SK-N-SH (cell line): ENCODE data around the gene GALNT4. TPM values are rescaled to one million over a fixed set of nuclear protein-coding genes. Genes with fewer than 3 reads are reported as not detected.

ENCODE experiments used
- CTCF ChIA-PET: fragments of 300-600, 350-600 bp; formaldehyde crosslinking; extraction: SDS; loops from one replicate; lab custom pipeline; 2021; lab: Yijun Ruan, JAX
- POLR2A ChIA-PET: fragments of 350-600 bp; sonication (Branson Sonifier 250); formaldehyde crosslinking; extraction: SDS; loops from one replicate; lab custom pipeline; 2020; ENCODE audit warnings: antibody characterized with exemption, inconsistent platforms; lab: Yijun Ruan, JAX
- DNase-seq: peaks from one replicate; pipeline ENCODE4 v3.0.0; 2012
- H2AFZ ChIP-seq: fragments of 200-600 bp; sonication (generic); 2 replicates; pipeline ENCODE4 v1.8.1; 2016; ENCODE audit warnings: antibody characterized with exemption, mild to moderate bottlenecking, low read depth
- H3F3A ChIP-seq: fragments of 200-600 bp; sonication (generic); replicated peaks from 2 replicates; pipeline ENCODE3; 2016; ENCODE audit warnings: antibody characterized with exemption, mild to moderate bottlenecking; ENCODE audit not compliant: insufficient read depth
- H3K27ac ChIP-seq, 2 experiments: fragments of 200-500 bp in 1 of 2; fragments of 200-600 bp in 1 of 2; sonication (Bioruptor generic) in 1 of 2; sonication (generic), shearing (Covaris generic) in 1 of 2; 2 replicates each; pipeline versions ENCODE4 v1.5.1 to v1.6.1; 2014 to 2016; ENCODE audit warnings: low read depth in 2 of 2, inconsistent platforms in 1 of 2, low read length in 1 of 2, mild to moderate bottlenecking in 1 of 2, mixed read lengths in 1 of 2
- H3K27me3 ChIP-seq: fragments of 200-600 bp; sonication (generic), shearing (Covaris generic); 2 replicates; pipeline ENCODE4 v1.6.1; 2016; ENCODE audit warnings: mixed run types; ENCODE audit not compliant: insufficient read depth
- H3K36me3 ChIP-seq, 2 experiments: fragments of 200-500 bp in 1 of 2; fragments of 200-600 bp in 1 of 2; sonication (Bioruptor generic) in 1 of 2; sonication (generic) in 1 of 2; replicated peaks in 1 of 2; 2 replicates each; pipeline versions ENCODE3 to v1.5.1; 2014 to 2016; ENCODE audit warnings: low read length in 1 of 2, mild to moderate bottlenecking in 1 of 2; ENCODE audit not compliant: insufficient read depth in 2 of 2, control insufficient read depth in 1 of 2
- H3K4me1 ChIP-seq, 2 experiments: fragments of 200-500 bp in 1 of 2; fragments of 200-600 bp in 1 of 2; sonication (Bioruptor generic) in 1 of 2; sonication (generic), shearing (Covaris generic) in 1 of 2; 2 replicates each; pipeline versions ENCODE4 v1.5.1 to v1.6.1; 2014 to 2016; ENCODE audit warnings: low read depth in 1 of 2, low read length in 1 of 2, mixed run types in 1 of 2; ENCODE audit not compliant: insufficient read depth in 2 of 2, control insufficient read depth in 1 of 2
- H3K4me2 ChIP-seq: fragments of 200-600 bp; sonication (generic), shearing (Covaris generic); 2 replicates; pipeline ENCODE4 v1.6.1; 2017; ENCODE audit warnings: mixed run types
- H3K4me3 ChIP-seq, 2 experiments: fragments of 200-500 bp in 1 of 2; fragments of 200-600 bp in 1 of 2; sonication (Bioruptor generic) in 1 of 2; sonication (generic), shearing (Covaris generic) in 1 of 2; 2 replicates each; pipeline versions ENCODE4 v1.5.1 to v1.8.1; 2014 to 2016; ENCODE audit warnings: low read depth in 2 of 2, inconsistent platforms in 1 of 2, low read length in 1 of 2, mild to moderate bottlenecking in 1 of 2, mixed read lengths in 1 of 2, moderate library complexity in 1 of 2
- H3K79me2 ChIP-seq: fragments of 200-600 bp; sonication (generic); 2 replicates; pipeline ENCODE4 v1.8.1; 2017; ENCODE audit warnings: mild to moderate bottlenecking; ENCODE audit not compliant: insufficient read depth
- H3K9ac ChIP-seq: fragments of 200-600 bp; sonication (generic); 2 replicates; pipeline ENCODE4 v1.6.1; 2017; ENCODE audit warnings: mixed run types
- H3K9me2 ChIP-seq: fragments of 200-600 bp; sonication (generic); 2 replicates; pipeline ENCODE4 v1.6.1; 2017; ENCODE audit warnings: mixed run types
- H3K9me3 ChIP-seq: fragments of 200-600 bp; sonication (generic); 2 replicates; pipeline ENCODE4 v1.6.1; 2017; ENCODE audit warnings: mixed run types, mild to moderate bottlenecking, moderate library complexity
- H4K20me1 ChIP-seq: fragments of 200-600 bp; sonication (generic); 2 replicates; pipeline ENCODE4 v1.6.1; 2017; ENCODE audit warnings: mild to moderate bottlenecking, mixed run types; ENCODE audit not compliant: insufficient read depth
- CHD2 ChIP-seq: fragments of 150-350 bp; IDR thresholded peaks from 2 replicates; pipeline ENCODE4 v1.6.1; 2018; ENCODE audit warnings: low read length; ENCODE audit not compliant: partially characterized antibody
- EZH2phosphoT487 ChIP-seq: fragments of 200-600 bp; sonication (generic); IDR thresholded peaks from 2 replicates; pipeline ENCODE4 v1.6.1; 2017; ENCODE audit warnings: low read depth, mixed run types, mild to moderate bottlenecking, antibody characterized with exemption, moderate library complexity, borderline replicate concordance
- FOSL2 ChIP-seq: IDR thresholded peaks from 2 replicates; pipeline ENCODE4 v1.4.0; 2012; ENCODE audit warnings: low read depth, mild to moderate bottlenecking, moderate library complexity, borderline replicate concordance
- FOXJ3 ChIP-seq: sonication (generic); formaldehyde crosslinking; IDR thresholded peaks from 2 replicates; pipeline ENCODE4 v1.5.1; 2020; ENCODE audit warnings: mild to moderate bottlenecking, missing genetic modification reagents
- GATA2 ChIP-seq: sonication (generic); formaldehyde crosslinking; IDR thresholded peaks from 2 replicates; pipeline ENCODE4 v1.5.0; 2020; ENCODE audit warnings: mild to moderate bottlenecking, missing genetic modification reagents
- MXI1 ChIP-seq: IDR thresholded peaks from 2 replicates; pipeline ENCODE4 v1.6.1; 2012; ENCODE audit warnings: mild to moderate bottlenecking, low read depth, low read length, improper control_type of control experiment
- NRF1 ChIP-seq: IDR thresholded peaks from 2 replicates; pipeline ENCODE4 v1.6.1; 2012; ENCODE audit warnings: low read depth, mild to moderate bottlenecking, low read length
- POLR2AphosphoS5 ChIP-seq: IDR thresholded peaks from 2 replicates; pipeline ENCODE4 v1.6.1; 2012; ENCODE audit warnings: low read depth, low read length
- RAD21 ChIP-seq: IDR thresholded peaks from 2 replicates; pipeline ENCODE4 v1.6.1; 2012; ENCODE audit warnings: mild to moderate bottlenecking, low read length
- RFX5 ChIP-seq: IDR thresholded peaks from 2 replicates; pipeline ENCODE4 v1.6.1; 2012; ENCODE audit warnings: mild to moderate bottlenecking, improper control_type of control experiment, low read length
- RXRA ChIP-seq: IDR thresholded peaks from 2 replicates; pipeline ENCODE4 v1.4.0; 2012; ENCODE audit warnings: low read depth, mild to moderate bottlenecking, borderline replicate concordance
- USF1 ChIP-seq: IDR thresholded peaks from 2 replicates; pipeline ENCODE4 v1.4.0; 2012; ENCODE audit warnings: low read depth, borderline replicate concordance
- YY1 ChIP-seq: IDR thresholded peaks from 2 replicates; pipeline ENCODE4 v1.4.0; 2012; ENCODE audit warnings: low read depth, mild to moderate bottlenecking
- WGBS: methylation state at CpG from one replicate; pipeline ENCODE4 v1.1.6; 2017; ENCODE audit warnings: low lambda C conversion rate; 5-methylcytosine and 5-hydroxymethylcytosine counted together
- polyA plus RNA-seq, 3 experiments: library from polyadenylated mRNA; depleted of rRNA; stranded (reverse); fragments of >200 nt; gene quantifications; 2 replicates each; pipeline ENCODE4 v1.2.3, GENCODE V29; 2012

The GALNT4 gene
- polyA plus RNA-seq, 1 of the 3 experiments (the other 2 are of a cell fraction) = 1.1 TPM

GRCh38 chr12:89552376-89552775, 27.8 kb upstream of the GALNT4 start:
- no peak overlapping the region for H3K4me3 ChIP-seq

DNA sequence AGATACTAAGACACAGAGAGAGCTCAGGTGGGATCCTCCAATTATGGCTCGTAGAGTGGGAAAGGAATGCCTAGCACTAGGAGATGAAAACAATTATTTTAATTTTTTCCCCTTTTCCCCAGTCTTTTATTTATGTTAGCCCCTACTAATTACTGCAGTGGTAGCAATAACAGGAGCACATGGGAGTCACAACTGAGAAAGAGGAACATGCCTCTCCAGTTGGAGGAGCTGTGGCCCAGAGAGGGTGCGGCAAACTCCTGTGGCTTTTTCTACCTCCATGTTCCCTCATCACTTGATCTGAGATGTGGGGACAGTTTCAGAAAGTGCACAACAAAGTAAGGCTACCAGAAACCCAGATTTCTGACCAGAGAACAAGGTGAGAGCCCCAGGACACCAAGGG, 27.2 kb upstream of the GALNT4 start:
- H3K9me2 ChIP-seq = no peaks in the 10 kb centered on the region
- ChIA-PET CTCF (interaction anchor here (0.7 to 2.1 kb wide), 2 partner anchors 8 to 972 kb away, joined by 3 to 8 read pairs; no protein-coding TSS in a partner anchor), POLR2A (no interaction called here)
- no peaks in the 10 kb centered on the region for H4K20me1 ChIP-seq
- H3K27ac ChIP-seq = no peak overlapping the region
- no peak overlapping the region for H3K4me3 ChIP-seq
- H3K4me2 ChIP-seq = no peak overlapping the region
- no peak overlapping the region for H2AFZ ChIP-seq
- no peak overlapping the region for H3K9ac ChIP-seq
- H3K4me1 ChIP-seq = no peaks in the 10 kb centered on the region
- 88% methylated on average over 2 of the region's 2 CpGs for WGBS
- no peaks in the 10 kb centered on the region for H3K79me2 ChIP-seq
- H3K36me3 ChIP-seq = no peaks in the 10 kb centered on the region
- H3F3A ChIP-seq = no peaks in the 10 kb centered on the region
- no peaks in the 10 kb centered on the region for H3K27me3 ChIP-seq
- no peaks in the 10 kb centered on the region for H3K9me3 ChIP-seq
- TF ChIP-seq FOSL2 (no peak), YY1 (no peak)
- DNase-seq = no peak

More at GRCh38 chr12:89552376-89552775, 27.8 kb upstream of the GALNT4 start:
- Histone ChIP-seq H3K27me3 (no peaks in the 10 kb centered on the region), H4K20me1 (no peaks in the 10 kb centered on the region), H3K4me1 (no peaks in the 10 kb centered on the region), H2AFZ (no peak overlapping the region), H3K9me3 (no peaks in the 10 kb centered on the region), H3K79me2 (no peaks in the 10 kb centered on the region), H3K9me2 (no peaks in the 10 kb centered on the region), H3K4me2 (no peak overlapping the region), H3F3A (no peaks in the 10 kb centered on the region), H3K27ac (no peak overlapping the region), H3K36me3 (no peaks in the 10 kb centered on the region), H3K9ac (no peak overlapping the region)
- TF ChIP-seq RFX5 = no peak
- TF ChIP-seq MXI1 = no peak
- TF ChIP-seq USF1 = no peak
- TF ChIP-seq POLR2AphosphoS5 = no peak
- no peak for TF ChIP-seq RAD21
- no peak for TF ChIP-seq RXRA
- no peak for TF ChIP-seq GATA2
- TF ChIP-seq CHD2 = no peak
- no peak for TF ChIP-seq FOXJ3 (CRISPR knock-in tag)
- TF ChIP-seq EZH2phosphoT487 = no peak
- ChIA-PET CTCF (interaction anchor here (0.6 to 2.1 kb wide), 2 partner anchors 9 to 10 kb away, joined by 3 to 8 read pairs; no protein-coding TSS in a partner anchor), POLR2A (no interaction called here)
- no peak for DNase-seq
- 7% methylated on average over 1 of the region's 1 CpG for WGBS

DNA sequence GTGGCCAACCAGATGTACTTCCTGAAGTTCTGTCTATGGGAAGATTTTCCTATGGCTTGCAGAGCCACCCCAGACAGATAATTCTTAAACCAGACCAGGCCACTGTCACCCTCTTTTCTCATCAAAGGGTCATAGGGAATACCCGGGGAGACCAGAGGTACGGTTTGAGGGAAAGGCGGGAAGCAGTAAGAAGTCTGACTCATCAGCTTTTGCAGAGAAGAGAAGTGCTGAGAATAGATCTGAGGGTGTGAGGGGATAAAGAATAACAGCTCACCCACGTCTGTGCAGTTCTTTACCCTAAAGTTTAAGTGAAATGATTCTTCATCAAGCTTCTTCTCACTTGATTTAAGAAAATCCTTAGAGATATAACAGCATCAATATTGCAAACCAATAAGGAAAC, 22.5 kb upstream of the GALNT4 start:
- TF ChIP-seq NRF1 = no peak
- DNase-seq = no peak
- Histone ChIP-seq H3K79me2 (no peaks in the 10 kb centered on the region), H3K9me3 (no peaks in the 10 kb centered on the region), H4K20me1 (no peaks in the 10 kb centered on the region), H3K27me3 (no peaks in the 10 kb centered on the region), H2AFZ (no peak overlapping the region), H3K9ac (no peak overlapping the region), H3K9me2 (no peaks in the 10 kb centered on the region), H3K27ac (no peak overlapping the region), H3F3A (no peaks in the 10 kb centered on the region), H3K4me2 (no peak overlapping the region), H3K4me1 (peaks cover 0 to 5% of the 10 kb centered on the region in 2 experiments; a peak in 3 of 4 replicates), H3K36me3 (no peaks in the 10 kb centered on the region), H3K4me3 (no peak overlapping the region)
- ChIA-PET POLR2A (no interaction called here), CTCF (interaction anchor here (0.8 to 1.6 kb wide), 4 partner anchors 203 to 1398 kb away, joined by 3 to 5 read pairs (median 3); no protein-coding TSS in a partner anchor)
- WGBS = 83% methylated on average over 4 of the region's 4 CpGs
